ENCODE data around the gene ALOX12B.

Gene ALOX12B

DNA sequence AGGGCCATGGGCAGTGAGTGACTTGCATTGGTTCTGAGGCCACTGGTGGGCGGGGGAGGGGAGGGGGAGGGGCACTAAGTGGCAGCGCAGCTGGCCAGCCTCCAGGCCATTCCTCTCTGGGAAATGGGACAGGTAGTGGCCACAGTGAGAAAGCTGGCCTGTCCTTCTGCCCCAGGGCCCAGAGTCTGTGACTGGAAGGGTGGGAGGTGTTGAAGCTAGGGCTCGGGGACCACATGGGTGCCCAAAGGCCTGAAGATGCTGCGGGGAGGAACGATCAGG, 375 bp upstream of the ALOX12B start:
- Histone ChIP-seq H3K4me3 (ENCODE audit: insufficient read depth, low read length, poor library complexity, severe bottlenecking) (no peak overlapping the region), H3F3A (ENCODE audit: insufficient read depth) (no peaks in the 10 kb centered on the region), H3K27ac (ENCODE audit: low read depth, low read length) (no peak overlapping the region), H3K9ac (ENCODE audit: low read length) (no peak overlapping the region), H3K9me3 (ENCODE audit: insufficient read depth, low read length) (no peaks in the 10 kb centered on the region), H3K4me2 (ENCODE audit: low read depth, low read length, poor library complexity, severe bottlenecking) (no peak overlapping the region), H3K27me3 (ENCODE audit: low read length) (no peaks in the 10 kb centered on the region), H3K36me3 (ENCODE audit: low read length) (no peaks in the 10 kb centered on the region), H3K79me2 (ENCODE audit: insufficient read depth, low read length) (no peaks in the 10 kb centered on the region), H4K20me1 (ENCODE audit: low read depth, low read length) (no peaks in the 10 kb centered on the region), H3K9me2 (replicated peaks; ENCODE audit: insufficient read depth, low read length) (no peaks in the 10 kb centered on the region), H2AFZ (ENCODE audit: low read depth, low read length, severe bottlenecking) (no peak overlapping the region)
- TF ChIP-seq, protein P1, sequence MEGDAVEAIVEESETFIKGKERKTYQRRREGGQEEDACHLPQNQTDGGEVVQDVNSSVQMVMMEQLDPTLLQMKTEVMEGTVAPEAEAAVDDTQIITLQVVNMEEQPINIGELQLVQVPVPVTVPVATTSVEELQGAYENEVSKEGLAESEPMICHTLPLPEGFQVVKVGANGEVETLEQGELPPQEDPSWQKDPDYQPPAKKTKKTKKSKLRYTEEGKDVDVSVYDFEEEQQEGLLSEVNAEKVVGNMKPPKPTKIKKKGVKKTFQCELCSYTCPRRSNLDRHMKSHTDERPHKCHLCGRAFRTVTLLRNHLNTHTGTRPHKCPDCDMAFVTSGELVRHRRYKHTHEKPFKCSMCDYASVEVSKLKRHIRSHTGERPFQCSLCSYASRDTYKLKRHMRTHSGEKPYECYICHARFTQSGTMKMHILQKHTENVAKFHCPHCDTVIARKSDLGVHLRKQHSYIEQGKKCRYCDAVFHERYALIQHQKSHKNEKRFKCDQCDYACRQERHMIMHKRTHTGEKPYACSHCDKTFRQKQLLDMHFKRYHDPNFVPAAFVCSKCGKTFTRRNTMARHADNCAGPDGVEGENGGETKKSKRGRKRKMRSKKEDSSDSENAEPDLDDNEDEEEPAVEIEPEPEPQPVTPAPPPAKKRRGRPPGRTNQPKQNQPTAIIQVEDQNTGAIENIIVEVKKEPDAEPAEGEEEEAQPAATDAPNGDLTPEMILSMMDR (IDR thresholded peaks at IDR 0.05; ENCODE audit: insufficient read depth, low read length, poor library complexity, severe bottlenecking), result no peak
- TF ChIP-seq EZH2phosphoT487 (conservative IDR thresholded peaks at IDR 0.05; ENCODE audit: low read length), result no peak

DNA sequence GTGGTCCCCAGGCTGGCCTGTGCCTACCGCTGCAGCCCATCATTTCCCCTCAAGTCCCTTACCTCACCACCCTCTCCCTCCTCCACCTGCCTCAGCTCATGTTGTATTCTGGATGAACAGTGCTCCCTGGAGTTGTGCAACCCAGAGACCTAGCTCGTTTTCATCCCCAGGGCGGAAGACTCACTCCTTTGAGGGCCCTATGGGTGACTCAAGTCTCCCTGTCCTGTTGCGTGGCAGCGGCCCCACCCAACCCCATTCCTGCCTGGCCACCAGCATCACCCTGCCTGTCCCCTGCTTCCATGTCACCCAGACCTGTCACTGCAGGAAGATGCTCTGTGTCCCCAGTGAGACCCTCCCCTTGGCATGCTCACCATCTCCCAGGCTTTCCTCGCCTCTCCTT, 3.3 kb downstream of the ALOX12B start:
- Histone ChIP-seq H3K4me3 (ENCODE audit: insufficient read depth, low read length, poor library complexity, severe bottlenecking) (no peak overlapping the region), H2AFZ (ENCODE audit: low read depth, low read length, severe bottlenecking) (no peak overlapping the region), H3K9me3 (ENCODE audit: insufficient read depth, low read length) (no peaks in the 10 kb centered on the region), H3K9ac (ENCODE audit: low read length) (no peak overlapping the region), H4K20me1 (ENCODE audit: low read depth, low read length) (no peaks in the 10 kb centered on the region), H3K79me2 (ENCODE audit: insufficient read depth, low read length) (no peaks in the 10 kb centered on the region), H3K36me3 (ENCODE audit: low read length) (no peaks in the 10 kb centered on the region), H3K9me2 (replicated peaks; ENCODE audit: insufficient read depth, low read length) (no peaks in the 10 kb centered on the region), H3F3A (ENCODE audit: insufficient read depth) (no peaks in the 10 kb centered on the region), H3K4me2 (ENCODE audit: low read depth, low read length, poor library complexity, severe bottlenecking) (no peak overlapping the region), H3K27ac (ENCODE audit: low read depth, low read length) (no peak overlapping the region), H3K27me3 (ENCODE audit: low read length) (no peaks in the 10 kb centered on the region)
- TF ChIP-seq EZH2phosphoT487 (conservative IDR thresholded peaks at IDR 0.05; ENCODE audit: low read length), result no peak
- TF ChIP-seq, protein P1 (IDR thresholded peaks at IDR 0.05; ENCODE audit: insufficient read depth, low read length, poor library complexity, severe bottlenecking), result no peak

DNA sequence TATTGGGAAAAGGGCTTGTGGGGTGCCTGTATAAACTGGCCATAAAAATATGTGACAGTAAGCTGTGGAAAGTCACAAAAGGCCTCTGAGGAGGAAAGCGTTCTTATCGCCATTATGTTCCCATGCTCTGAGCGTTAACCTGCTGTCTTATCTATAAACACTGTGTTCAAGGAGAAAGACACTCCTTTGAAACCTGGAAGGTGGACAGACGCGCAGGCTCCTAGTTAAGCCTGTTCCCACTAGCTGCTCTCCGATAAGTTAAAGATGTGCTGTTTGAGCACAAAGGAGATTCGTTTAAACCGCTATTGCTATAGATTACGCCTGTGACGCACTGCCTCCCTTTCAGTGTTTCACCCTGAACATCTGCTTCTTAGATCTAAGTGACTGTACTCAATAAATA, 5.2 kb downstream of the ALOX12B start:
- H3K79me2 ChIP-seq (ENCODE audit: insufficient read depth, low read length), result no peaks in the 10 kb centered on the region
- H4K20me1 ChIP-seq (ENCODE audit: low read depth, low read length), result no peaks in the 10 kb centered on the region
- H3K27me3 ChIP-seq (ENCODE audit: low read length), result no peaks in the 10 kb centered on the region
- TF ChIP-seq, protein P1 (IDR thresholded peaks at IDR 0.05; ENCODE audit: insufficient read depth, low read length, poor library complexity, severe bottlenecking), result no peak
- TF ChIP-seq EZH2phosphoT487 (conservative IDR thresholded peaks at IDR 0.05; ENCODE audit: low read length), result no peak
- H2AFZ ChIP-seq (ENCODE audit: low read depth, low read length, severe bottlenecking), result no peak overlapping the region
- H3K27ac ChIP-seq (ENCODE audit: low read depth, low read length), result no peak overlapping the region
- H3K4me3 ChIP-seq (ENCODE audit: insufficient read depth, low read length, poor library complexity, severe bottlenecking), result no peak overlapping the region
- no peak overlapping the region for H3K9ac ChIP-seq (ENCODE audit: low read length)
- no peaks in the 10 kb centered on the region for H3F3A ChIP-seq (ENCODE audit: insufficient read depth)
- H3K9me3 ChIP-seq (ENCODE audit: insufficient read depth, low read length), result no peaks in the 10 kb centered on the region
- H3K4me2 ChIP-seq (ENCODE audit: low read depth, low read length, poor library complexity, severe bottlenecking), result no peak overlapping the region
- H3K36me3 ChIP-seq (ENCODE audit: low read length), result no peaks in the 10 kb centered on the region
- no peaks in the 10 kb centered on the region for H3K9me2 ChIP-seq (replicated peaks; ENCODE audit: insufficient read depth, low read length)

DNA sequence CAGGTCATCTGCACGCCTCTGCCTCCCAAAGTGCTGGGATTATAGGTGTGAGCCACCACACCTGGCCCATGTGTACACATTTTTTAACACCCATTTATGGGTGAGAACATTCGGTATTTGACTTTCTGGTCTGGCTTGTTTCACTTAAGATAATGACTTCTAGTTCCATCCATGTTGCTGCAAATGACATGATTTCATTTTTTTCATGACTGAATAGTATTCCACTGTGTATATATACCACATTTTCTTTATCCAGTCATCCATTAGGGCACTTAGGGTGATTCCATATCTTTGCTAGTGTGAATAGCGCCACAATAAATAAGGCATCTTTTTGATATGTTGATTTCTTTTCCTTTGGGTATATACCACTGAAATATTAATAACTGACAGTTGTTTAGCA, 5.6 kb downstream of the ALOX12B start:
- no peaks in the 10 kb centered on the region for H3K79me2 ChIP-seq (ENCODE audit: insufficient read depth, low read length)
- no peak for TF ChIP-seq EZH2phosphoT487 (conservative IDR thresholded peaks at IDR 0.05; ENCODE audit: low read length)
- TF ChIP-seq, protein P1 (IDR thresholded peaks at IDR 0.05; ENCODE audit: insufficient read depth, low read length, poor library complexity, severe bottlenecking), result no peak
- no peak overlapping the region for H2AFZ ChIP-seq (ENCODE audit: low read depth, low read length, severe bottlenecking)
- H3K9me3 ChIP-seq (ENCODE audit: insufficient read depth, low read length), result no peaks in the 10 kb centered on the region
- no peaks in the 10 kb centered on the region for H3K36me3 ChIP-seq (ENCODE audit: low read length)
- no peaks in the 10 kb centered on the region for H3K27me3 ChIP-seq (ENCODE audit: low read length)
- H3K9ac ChIP-seq (ENCODE audit: low read length), result no peak overlapping the region
- no peak overlapping the region for H3K4me2 ChIP-seq (ENCODE audit: low read depth, low read length, poor library complexity, severe bottlenecking)
- no peaks in the 10 kb centered on the region for H4K20me1 ChIP-seq (ENCODE audit: low read depth, low read length)
- no peak overlapping the region for H3K27ac ChIP-seq (ENCODE audit: low read depth, low read length)
- H3K9me2 ChIP-seq (replicated peaks; ENCODE audit: insufficient read depth, low read length), result no peaks in the 10 kb centered on the region
- H3K4me3 ChIP-seq (ENCODE audit: insufficient read depth, low read length, poor library complexity, severe bottlenecking), result no peak overlapping the region
- no peaks in the 10 kb centered on the region for H3F3A ChIP-seq (ENCODE audit: insufficient read depth)
